Dedifferentiated amniotic fluid mesenchymal stem cell (primary cell): Measurements from ENCODE around the gene XYLT1.
A peak's percentile ranks its signal among the peaks of the same experiment; 100 is the strongest.

Experiments
- DNase-seq: peaks from one replicate; pipeline ENCODE4 v3.0.0-alpha.2; 2016; ENCODE audit errors: extremely low spot score

XYLT1 gene

DNA sequence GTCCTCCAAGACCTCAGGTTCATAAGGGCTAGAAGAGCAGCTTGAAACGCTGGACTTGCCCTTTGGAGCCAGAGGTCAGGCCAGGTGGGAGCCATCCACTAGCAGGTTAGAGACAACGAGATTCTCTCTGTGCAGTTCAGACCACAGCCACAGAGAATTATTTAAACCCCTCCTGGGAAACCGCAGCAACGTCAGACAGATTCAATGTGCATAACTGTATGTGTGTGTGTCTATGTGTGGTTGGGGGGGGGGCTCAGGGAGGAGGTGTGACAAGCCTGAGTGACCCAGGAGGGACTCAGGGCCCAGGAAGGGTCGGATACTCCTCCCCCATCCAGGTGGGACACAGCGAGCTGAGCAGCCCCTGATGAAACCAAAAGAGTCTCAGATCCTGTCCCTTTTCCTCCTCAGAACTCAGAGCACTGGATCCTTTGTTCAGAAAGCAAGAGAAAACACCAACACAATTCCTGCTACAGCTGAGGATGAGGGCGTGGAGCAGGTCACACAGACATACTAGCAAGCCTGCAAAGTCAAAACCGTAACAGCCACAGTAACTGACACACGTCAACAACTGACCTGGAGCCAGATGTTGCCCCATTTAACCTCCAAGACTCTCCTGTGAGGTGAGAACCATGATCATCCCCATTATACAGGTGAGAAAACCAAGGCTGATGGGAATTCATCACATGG lies 66.8 kb downstream of the XYLT1 start:
- no peak for DNase-seq

GRCh38 chr16:17403156-17403809 lies 67.5 kb downstream of the XYLT1 start:
- no peak for DNase-seq

DNA sequence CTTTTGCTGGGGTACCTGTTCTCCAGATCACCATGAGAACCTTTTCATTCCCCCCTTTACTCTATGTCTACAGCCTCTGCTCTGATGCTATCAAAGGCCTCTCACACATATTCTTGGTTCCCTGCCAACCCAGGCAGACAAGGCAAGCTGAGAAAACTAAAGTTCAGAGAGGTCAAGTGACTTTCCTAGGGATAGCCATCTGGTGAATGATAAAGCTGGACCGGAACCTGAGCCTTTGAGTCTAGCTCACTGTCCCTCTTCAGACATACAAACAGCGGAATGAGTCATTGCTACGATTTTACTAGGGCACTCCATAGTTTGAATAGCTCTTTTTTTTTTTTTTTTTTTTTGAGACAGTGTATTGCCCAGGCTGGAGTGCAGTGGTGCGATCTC lies 73.3 kb downstream of the XYLT1 start:
- DNase-seq, result no peak

GRCh38 chr16:17396762-17397498 lies 73.8 kb downstream of the XYLT1 start:
- DNase-seq, result no peak

- no peak for DNase-seq
These were observed 74.8 kb downstream of the XYLT1 start for GRCh38 chr16:17395849-17396480.

GRCh38 chr16:17392857-17393692 lies 77.7 kb downstream of the XYLT1 start:
- DNase-seq, result no peak

DNA sequence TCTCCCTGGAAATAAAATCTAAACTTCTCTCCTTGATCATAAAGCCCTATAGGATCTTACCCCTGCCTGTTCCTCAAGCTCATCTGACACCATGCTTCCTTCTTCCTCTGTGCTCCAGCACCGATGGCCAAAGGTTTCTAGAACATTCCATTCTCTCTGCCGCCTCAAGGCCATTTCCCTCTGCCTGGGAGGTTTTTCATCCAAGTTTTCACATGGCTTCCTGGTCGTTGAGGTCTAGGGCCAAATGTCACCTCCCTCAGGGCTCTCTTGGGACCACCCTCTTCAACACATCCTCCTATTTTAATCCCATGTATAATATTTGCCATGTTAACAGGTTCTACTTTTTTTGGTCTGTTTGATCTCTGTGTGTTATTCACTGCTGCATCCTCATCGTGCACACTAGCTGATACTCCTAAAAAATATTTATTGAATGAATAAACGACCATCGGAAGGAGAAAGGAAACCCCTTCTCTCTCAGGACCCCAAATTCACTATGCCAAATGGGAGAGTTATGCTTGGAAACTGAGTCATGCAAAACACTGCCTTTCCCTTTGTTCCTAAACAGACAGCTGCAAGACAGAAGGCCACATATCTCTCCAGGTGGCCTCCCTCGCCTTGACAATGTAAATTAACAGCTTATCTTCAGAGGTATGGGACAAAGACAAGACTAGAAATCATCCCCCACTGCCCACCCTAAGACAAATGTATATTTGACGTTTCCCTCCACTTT lies 78.5 kb downstream of the XYLT1 start:
- DNase-seq, result no peak

DNA sequence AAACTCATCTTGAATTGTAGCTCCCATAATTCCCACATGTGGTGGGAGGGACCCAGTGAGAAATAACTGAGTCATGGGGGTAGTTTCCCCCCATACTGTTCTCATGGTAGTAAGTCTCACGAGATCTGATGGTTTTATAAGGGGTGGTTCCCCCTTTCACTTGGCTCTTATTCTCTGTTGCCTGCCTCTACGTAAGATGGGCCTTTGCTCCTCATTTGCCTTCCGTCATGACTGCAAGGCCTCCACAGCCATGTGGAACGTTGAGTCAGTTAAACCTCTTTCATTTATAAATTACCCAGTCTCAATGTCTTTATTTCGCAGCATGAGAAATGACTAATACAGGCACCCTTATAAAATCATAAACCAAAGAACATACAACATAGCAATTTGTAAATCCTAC lies 79.0 kb downstream of the XYLT1 start:
- DNase-seq, result no peak

GRCh38 chr16:17389384-17389783 lies 81.4 kb downstream of the XYLT1 start:
- DNase-seq, result peak; percentile 74

DNA sequence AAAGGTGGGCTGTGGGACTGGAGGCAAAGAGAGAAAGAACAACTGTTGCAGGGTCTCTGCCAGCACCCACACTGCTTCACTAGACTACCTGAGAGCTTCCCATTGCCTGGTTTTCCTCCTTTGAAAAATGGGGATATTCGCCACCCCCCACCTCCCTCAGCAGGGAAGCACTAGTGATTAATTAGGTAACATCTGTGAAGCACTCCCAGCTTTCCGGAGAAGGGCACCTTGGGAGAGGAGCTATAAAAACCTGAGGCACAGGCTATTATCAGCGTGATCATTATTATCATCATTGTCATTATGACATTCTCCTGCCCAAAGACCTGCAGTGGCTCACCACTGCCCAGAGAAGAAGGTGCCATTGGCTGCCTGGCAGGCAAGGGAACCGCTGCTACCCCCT lies 83.5 kb downstream of the XYLT1 start:
- DNase-seq, result no peak

- DNase-seq, result no peak
These were observed 84.5 kb downstream of the XYLT1 start for GRCh38 chr16:17386229-17386628.

GRCh38 chr16:17384471-17384870 lies 86.3 kb downstream of the XYLT1 start:
- no peak for DNase-seq

DNA sequence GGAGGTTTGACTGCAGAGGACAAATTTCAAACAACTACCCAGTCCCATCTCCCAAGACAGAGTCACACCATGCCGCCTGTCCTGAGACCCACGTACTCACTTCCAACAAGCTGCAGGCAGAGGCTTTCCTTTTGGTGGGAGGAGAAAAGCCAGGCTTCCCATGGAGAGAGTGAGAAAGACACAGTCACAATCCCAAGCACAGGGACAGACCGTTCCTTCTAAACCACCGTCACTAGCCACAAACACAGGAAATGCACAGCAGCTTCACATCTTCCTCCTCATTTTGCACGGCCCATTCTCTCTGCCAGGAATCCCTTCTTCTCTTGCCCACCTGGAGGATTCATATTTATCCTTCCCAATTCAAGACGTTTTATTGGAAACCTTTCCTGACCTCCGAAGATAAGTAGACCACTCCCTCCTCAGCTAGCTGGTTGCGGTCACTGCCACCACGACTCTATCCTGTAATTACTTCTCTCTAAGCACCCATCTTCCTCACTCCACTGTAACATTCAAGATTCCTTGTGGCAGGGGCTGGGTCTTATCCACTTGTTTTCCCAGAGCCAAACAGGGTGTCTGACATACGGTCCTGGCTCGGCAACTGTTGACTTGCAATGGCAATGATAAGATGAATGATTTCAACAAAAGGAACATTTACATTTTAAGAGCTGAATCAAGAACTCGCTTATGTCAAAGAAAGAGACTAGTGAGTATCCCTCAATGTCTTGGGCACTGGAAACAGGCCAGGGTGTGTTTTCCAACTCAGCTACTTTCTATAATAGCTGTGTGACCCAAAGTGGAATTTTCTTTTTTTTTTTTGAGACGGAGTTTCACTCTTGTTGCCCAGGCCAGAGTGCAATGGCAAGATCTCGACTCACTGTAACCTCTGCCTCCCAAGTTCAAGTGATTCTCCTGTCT lies 87.6 kb downstream of the XYLT1 start:
- no peak for DNase-seq

DNA sequence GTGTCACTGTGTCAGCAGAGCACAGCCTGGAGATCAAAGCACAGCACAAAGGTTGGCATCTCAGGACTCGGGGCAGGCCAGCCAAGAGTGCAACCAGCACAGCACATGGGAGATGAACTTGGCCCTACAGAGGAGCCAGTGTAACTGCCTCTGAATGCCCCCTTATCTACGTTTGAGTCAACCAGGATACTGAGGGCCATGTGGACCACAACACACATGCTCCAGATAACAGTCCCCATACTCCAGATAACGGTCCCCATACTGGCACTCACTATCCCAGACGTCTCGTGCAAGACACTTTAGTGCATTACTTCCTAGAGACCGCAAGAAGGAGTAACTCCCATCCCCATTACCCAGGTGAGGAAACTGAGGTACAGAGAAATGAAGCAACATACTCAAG lies 88.2 kb downstream of the XYLT1 start:
- DNase-seq, result no peak

- DNase-seq, result no peak
These were observed 89.0 kb downstream of the XYLT1 start for GRCh38 chr16:17381784-17382183.

- peak; percentile 23 for DNase-seq
These were observed 90.1 kb downstream of the XYLT1 start for GRCh38 chr16:17380613-17381012.

DNA sequence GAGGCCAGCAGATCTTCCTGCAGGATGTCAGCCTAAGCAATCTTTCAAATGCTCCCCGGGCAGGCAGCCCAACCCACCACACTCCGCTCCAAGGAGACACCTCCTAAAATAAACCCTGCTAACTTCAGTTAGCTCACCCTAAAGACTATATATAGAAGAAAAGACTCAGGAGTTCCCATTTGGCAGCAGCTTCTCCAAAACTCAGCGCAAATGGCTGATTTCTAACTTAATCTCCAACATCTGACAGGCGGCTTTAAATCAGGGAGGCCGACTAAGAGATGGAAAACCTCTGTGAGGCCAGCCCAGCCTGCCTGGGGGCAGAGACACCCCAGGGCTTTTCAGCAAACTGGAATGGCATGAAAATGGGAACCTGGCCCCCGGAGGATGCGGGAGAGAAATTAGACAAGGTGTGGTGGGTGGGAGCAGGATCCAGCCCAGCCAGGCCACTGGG lies 91.6 kb downstream of the XYLT1 start:
- DNase-seq, result no peak

GRCh38 chr16:17377360-17378324 lies 93.1 kb downstream of the XYLT1 start:
- DNase-seq, result no peak
